Heart right ventricle (tissue), 16 donors: ENCODE measurements around the gene ZNF174. TPM values are rescaled to one million over a fixed set of nuclear protein-coding genes. Genes with fewer than 3 reads are reported as not detected.

Source experiments
- ATAC-seq, 8 donors: fragments of 200-7000 bp; cut with Tn5 transposase; one replicate each; pipeline ENCODE4 v1.9.1; 2020; ENCODE audit warnings: mild to moderate bottlenecking in 8 of 8, moderate library complexity in 8 of 8, moderate number of reproducible peaks in 1 of 8
- DNase-seq, 2 donors: peaks; one replicate each; pipeline ENCODE4 v3.0.0-alpha.2; 2020
- H3K27ac ChIP-seq, 10 donors: fragments of 200-600 bp; sonication (generic) in 2 of 10; one replicate each; pipeline versions ENCODE4 v1.5.0 to v1.8.0; 2020 to 2022; ENCODE audit warnings: mild to moderate bottlenecking in 3 of 10
- H3K27me3 ChIP-seq, 7 donors: fragments of 200-600 bp; one replicate each; pipeline ENCODE4 v1.8.0; 2021 to 2022; ENCODE audit warnings: mild to moderate bottlenecking in 2 of 7
- H3K36me3 ChIP-seq, 9 donors: fragments of 200-600 bp; sonication (generic) in 1 of 9; one replicate each; pipeline versions ENCODE4 v1.5.0 to v1.8.0; 2020 to 2022; ENCODE audit warnings: mild to moderate bottlenecking in 2 of 9
- H3K4me1 ChIP-seq, 9 donors: fragments of 200-600 bp; sonication (generic) in 1 of 9; one replicate each; pipeline versions ENCODE4 v1.5.0 to v1.8.0; 2020 to 2022; ENCODE audit warnings: mild to moderate bottlenecking in 4 of 9
- H3K4me3 ChIP-seq, 10 donors: fragments of 200-600 bp; sonication (generic) in 2 of 10; one replicate each; pipeline versions ENCODE4 v1.5.0 to v1.8.0; 2020 to 2022; ENCODE audit warnings: mild to moderate bottlenecking in 7 of 10, moderate library complexity in 2 of 10
- H3K9me3 ChIP-seq, 11 donors: fragments of 200-600 bp in 10 of 11; sonication (generic) in 2 of 11; one replicate each; pipeline versions ENCODE4 v1.5.0 to v1.8.0; 2013 to 2022; ENCODE audit warnings: mild to moderate bottlenecking in 2 of 11, control low read depth in 1 of 11, moderate library complexity in 1 of 11
- WGBS, 2 donors: extraction: QIAGEN DNeasy Blood & Tissue Kit; methylation state at CpG; one replicate each; pipeline ENCODE4 v1.1.7; 2013; ENCODE audit warnings: inconsistent platforms in 1 of 2; 5-methylcytosine and 5-hydroxymethylcytosine counted together
- intact Hi-C, 10 donors: fragments of 100-400 bp; cut with DNase I; formaldehyde crosslinking; loops; one replicate each; pipeline versions ENCODE4 v1.11.1 to v1.14.2; 2022
- polyA plus RNA-seq, 2 donors: library from polyadenylated mRNA; stranded (reverse); fragments of 200-250 nt; gene quantifications; one replicate each; pipeline ENCODE4 v1.2.3, GENCODE V29; 2013
- total RNA-seq, 10 donors: library from RNA; stranded (reverse); fragmentation: NEBNext Ultra II Directional in 3 of 10; extraction: Animal tissue kit (Norgen Biotek cat#: 25700) in 3 of 10; gene quantifications; one replicate each; pipeline versions ENCODE4 v1.2.1 to v1.2.4, GENCODE V29; 2021 to 2023
- TF ChIP-seq, protein P1 (sequence below), 9 donors: fragments of 200-600 bp; sonication (generic) in 2 of 9; IDR thresholded peaks; one replicate each; pipeline versions ENCODE4 v1.5.0 to v1.8.0; 2021 to 2022; ENCODE audit warnings: antibody characterized with exemption in 9 of 9, mild to moderate bottlenecking in 5 of 9, moderate library complexity in 1 of 9
- donor health status: Arrhythmogenic right ventricular cardiomyopathy.
- donor health status: ischemic (EF 13 %, LVEDD 7.1; RV severe dilation, severe dysfunction).
- donor health status: healthy with polysubstance abuse.
- donor health status: DM: no; HTN: yes; CAD: no.
- donor health status: DM: no; HTN: no; CAD: no.
- donor health status: ischemic (EF 25% LVEDD 6.9; RV normal size, moderate dysfunction).
- donor health status: ischemic (EF 25% LVEDD 5.7; RV mildly dilated, moderate dysfunction).
- donor health status: healthy.
- donor health status: DM: yes; HTN: yes; CAD: no.
- donor health status: Ischemic cardiomyopathy.
- donor health status: ischemic (EF 35%, LVEDD 5.7; RV mildly dilated, moderate dysfunction).
- donor health status: nonischemic (EF 11% LVEDD 7.7; RV severe dilation, severe dysfunction).
- donor health status: DM: yes; HTN: yes; CAD: no.
- donor health status: PGD.
- donor health status: ischemic (EF 29% LVEDD 5.4; RV normal size, mild dysfunction).
- donor health status: nonischemic (EF 23%, LVEDD 6.1; RV moderate dilation, normal function).

ZNF174 gene
- total and polyA plus RNA-seq, 12 donors = 6.5 to 14.4 (median 9.7) TPM

DNA sequence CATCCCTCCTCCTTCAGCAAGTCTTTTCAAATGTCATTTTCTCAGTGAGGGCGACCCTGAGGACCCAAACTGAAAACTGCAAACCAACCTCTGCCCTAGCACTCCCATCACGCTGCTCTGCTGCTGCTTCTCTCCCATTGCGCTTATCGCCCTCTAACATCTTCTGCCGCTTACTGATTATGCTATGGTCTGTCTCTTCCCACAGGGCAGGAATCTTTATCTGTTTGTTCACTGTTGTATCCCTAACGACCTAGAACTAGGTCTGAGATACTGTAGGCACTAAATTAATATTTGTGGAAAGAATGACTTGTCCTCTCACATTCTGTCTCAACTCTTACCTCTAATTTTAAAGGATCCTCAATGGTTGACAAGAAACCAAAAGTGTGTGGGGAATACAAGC is 12.7 kb upstream of the ZNF174 start:
- Histone ChIP-seq H3K4me3 (no peak overlapping the region), H3K36me3 (peaks cover 7 to 94% (median 76%) of the 10 kb centered on the region in 9 donors), H3K27me3 (no peaks in the 10 kb centered on the region), H3K9me3 (peaks cover 6 to 94% (median 59%) of the 10 kb centered on the region in 11 donors), H3K27ac (no peak overlapping the region), H3K4me1 (no peaks in the 10 kb centered on the region)
- TF ChIP-seq, protein P1, sequence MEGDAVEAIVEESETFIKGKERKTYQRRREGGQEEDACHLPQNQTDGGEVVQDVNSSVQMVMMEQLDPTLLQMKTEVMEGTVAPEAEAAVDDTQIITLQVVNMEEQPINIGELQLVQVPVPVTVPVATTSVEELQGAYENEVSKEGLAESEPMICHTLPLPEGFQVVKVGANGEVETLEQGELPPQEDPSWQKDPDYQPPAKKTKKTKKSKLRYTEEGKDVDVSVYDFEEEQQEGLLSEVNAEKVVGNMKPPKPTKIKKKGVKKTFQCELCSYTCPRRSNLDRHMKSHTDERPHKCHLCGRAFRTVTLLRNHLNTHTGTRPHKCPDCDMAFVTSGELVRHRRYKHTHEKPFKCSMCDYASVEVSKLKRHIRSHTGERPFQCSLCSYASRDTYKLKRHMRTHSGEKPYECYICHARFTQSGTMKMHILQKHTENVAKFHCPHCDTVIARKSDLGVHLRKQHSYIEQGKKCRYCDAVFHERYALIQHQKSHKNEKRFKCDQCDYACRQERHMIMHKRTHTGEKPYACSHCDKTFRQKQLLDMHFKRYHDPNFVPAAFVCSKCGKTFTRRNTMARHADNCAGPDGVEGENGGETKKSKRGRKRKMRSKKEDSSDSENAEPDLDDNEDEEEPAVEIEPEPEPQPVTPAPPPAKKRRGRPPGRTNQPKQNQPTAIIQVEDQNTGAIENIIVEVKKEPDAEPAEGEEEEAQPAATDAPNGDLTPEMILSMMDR (IDR thresholded peaks at IDR 0.05) = no peak
- ATAC-seq (no peak), DNase-seq (no peak)
- intact Hi-C loops = loop anchor here in 1 of 10 donors (5.0 kb wide), 1 partner anchor 71 kb away; no protein-coding TSS in a partner anchor
- 93 to 94% methylated on average over 6 of the region's 6 CpGs for WGBS, 2 donors

DNA sequence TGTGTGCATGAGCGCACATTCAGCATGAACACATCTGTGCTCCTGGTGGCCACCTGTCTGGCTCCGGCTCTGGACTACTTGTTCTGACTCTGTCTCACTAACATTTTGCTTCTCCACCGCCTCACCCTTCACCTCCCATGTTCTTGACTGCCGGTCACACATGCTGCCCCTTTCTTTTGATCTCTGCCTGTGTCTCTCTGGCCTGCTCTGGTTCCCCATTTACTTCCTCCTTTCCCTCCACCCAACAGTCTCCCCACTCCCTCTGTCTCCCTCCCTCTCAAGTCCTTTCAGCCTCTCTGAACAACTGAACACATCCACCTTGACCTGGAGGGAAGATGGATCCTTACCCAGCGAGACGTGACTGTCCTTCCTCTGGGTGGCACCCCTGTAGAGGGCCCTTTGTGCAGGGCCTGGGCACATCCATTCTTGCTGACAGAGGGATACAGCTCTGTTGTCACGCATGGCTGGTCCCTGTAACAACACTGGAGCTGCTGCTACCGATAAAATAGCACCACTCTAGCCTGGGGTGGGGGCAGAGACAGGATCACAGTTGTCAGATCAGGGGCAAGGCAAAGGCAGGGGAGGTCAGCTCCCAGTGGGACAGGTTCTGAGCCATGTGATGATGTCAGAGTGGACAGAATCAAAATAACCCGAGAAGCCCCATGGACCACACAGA is 11.2 kb upstream of the ZNF174 start:
- H3K9me3 ChIP-seq = peaks cover 3 to 93% (median 46%) of the 10 kb centered on the region in 11 donors

DNA sequence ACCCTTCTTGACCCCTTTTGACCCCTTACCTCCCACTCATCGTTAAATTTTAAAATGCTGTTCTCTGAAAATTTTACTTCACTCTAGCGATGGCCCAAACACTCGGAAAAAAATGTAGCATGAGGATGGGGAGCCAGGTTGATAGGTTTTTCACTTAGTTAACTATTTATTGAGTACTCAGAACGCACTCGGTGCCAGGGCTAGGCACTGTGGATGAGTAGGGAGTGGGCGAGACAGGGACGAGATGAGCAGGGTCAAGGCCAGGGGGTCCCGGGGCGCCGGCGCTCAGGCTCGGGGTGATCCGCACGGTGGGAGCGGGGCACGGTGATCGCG is 603 bp upstream of the ZNF174 start:
- Histone ChIP-seq H3K9me3 (peaks cover 0 to 67% (median 17%) of the 10 kb centered on the region in 11 donors), H3K36me3 (peaks cover 0 to 59% (median 46%) of the 10 kb centered on the region in 9 donors), H3K27me3 (no peaks in the 10 kb centered on the region), H3K4me3 (peak overlapping the region; percentile 64 to 99 (median 85)), H3K4me1 (peaks cover 0 to 38% (median 21%) of the 10 kb centered on the region in 9 donors), H3K27ac (peak overlapping the region; percentile 11 to 92 (median 86))
- TF ChIP-seq, protein P1 (IDR thresholded peaks at IDR 0.05) = no peak
- ATAC-seq = no peak
- DNase-seq = no peak
- intact Hi-C loops = loop anchor here in 7 of 10 donors (2.0 to 10.0 kb wide), 9 partner anchors 37 to 166 kb away; partner anchors contain the start of genes TIGD7 (in 3 of the 7), ZNF75A (in 3 of the 7), CLUAP1 (in 2 of the 7) and NAA60 (in 2 of the 7)
- 0% methylated on average over 18 of the region's 18 CpGs for WGBS, 2 donors

More for the DNA sequence above, 11.2 kb upstream of the ZNF174 start:
- ATAC-seq (peak in 1 of 8 donors; percentile 51), DNase-seq (no peak)
- intact Hi-C loops = loop anchor here in 1 of 10 donors (5.0 kb wide), 1 partner anchor 72 kb away; no protein-coding TSS in a partner anchor
- H3K27ac ChIP-seq = no peak overlapping the region
- H3K27me3 ChIP-seq = no peaks in the 10 kb centered on the region
- H3K4me3 ChIP-seq = no peak overlapping the region
- WGBS, 2 donors = 96 to 97% methylated on average over 9 of the region's 9 CpGs
- no peaks in the 10 kb centered on the region for H3K4me1 ChIP-seq
- TF ChIP-seq, protein P1 (IDR thresholded peaks at IDR 0.05) = no peak
- H3K36me3 ChIP-seq = peaks cover 0 to 94% (median 75%) of the 10 kb centered on the region in 9 donors

DNA sequence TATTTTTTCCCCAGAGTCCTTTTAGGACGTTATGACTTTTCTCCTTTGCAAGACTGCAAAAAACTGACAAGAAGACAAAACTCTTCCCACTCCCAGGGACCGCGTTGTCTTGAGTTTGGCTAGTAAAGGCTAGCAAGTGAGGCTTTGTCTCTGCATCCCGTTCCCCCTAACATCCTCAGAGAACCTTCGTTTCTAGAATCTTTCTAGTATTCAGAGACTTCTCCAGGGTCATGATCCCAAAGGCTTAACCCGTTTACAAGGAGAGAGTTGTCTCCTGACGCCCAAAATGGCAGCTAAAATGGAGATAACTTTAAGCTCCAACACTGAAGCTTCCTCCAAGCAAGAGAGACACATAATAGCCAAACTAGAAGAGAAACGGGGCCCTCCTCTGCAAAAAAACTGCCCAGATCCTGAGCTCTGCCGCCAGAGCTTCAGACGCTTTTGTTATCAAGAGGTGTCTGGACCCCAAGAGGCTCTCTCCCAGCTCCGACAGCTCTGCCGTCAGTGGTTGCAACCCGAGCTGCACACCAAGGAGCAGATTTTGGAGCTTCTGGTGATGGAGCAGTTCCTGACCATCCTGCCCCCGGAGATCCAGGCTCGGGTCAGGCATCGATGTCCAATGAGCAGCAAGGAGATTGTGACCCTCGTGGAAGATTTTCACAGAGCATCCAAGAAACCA is 843 bp downstream of the ZNF174 start:
- DNase-seq (no peak), ATAC-seq (no peak)
- 26 to 31% methylated on average over 17 of the region's 17 CpGs for WGBS, 2 donors
- H3K9me3 ChIP-seq = peaks cover 0 to 68% (median 29%) of the 10 kb centered on the region in 11 donors
- no peaks in the 10 kb centered on the region for H3K27me3 ChIP-seq
- H3K27ac ChIP-seq = peak overlapping the region; percentile 16 to 92 (median 86)
- peaks cover 0 to 38% (median 21%) of the 10 kb centered on the region in 9 donors for H3K4me1 ChIP-seq
- peaks cover 0 to 59% (median 46%) of the 10 kb centered on the region in 9 donors for H3K36me3 ChIP-seq
- peak overlapping the region; percentile 64 to 99 (median 85) for H3K4me3 ChIP-seq
- TF ChIP-seq, protein P1 (IDR thresholded peaks at IDR 0.05) = no peak
- intact Hi-C loops = loop anchor here in 7 of 10 donors (1.0 to 10.0 kb wide), 12 partner anchors 35 to 167 kb away; partner anchors contain the start of genes TIGD7 (in 3 of the 7), ZNF75A (in 3 of the 7), CLUAP1 (in 2 of the 7) and NAA60 (in 2 of the 7)
